H1 (cell line): ENCODE data around the gene NAA11. TPM values are rescaled to one million over a fixed set of nuclear protein-coding genes. Genes with fewer than 3 reads are reported as not detected.

Experiments
- CTCF ChIA-PET: fragments of 300-600 bp; sonication (Branson Sonifier 250); formaldehyde crosslinking; loops from one replicate; lab custom pipeline; 2021; ENCODE audit not compliant: partially characterized antibody; lab: Charles Lee
- POLR2A ChIA-PET: fragments of 300-600 bp; sonication (Branson Sonifier 250); formaldehyde crosslinking; loops from one replicate; lab custom pipeline; 2021; ENCODE audit warnings: inconsistent platforms; ENCODE audit not compliant: partially characterized antibody; lab: Charles Lee
- DNase-seq, 2 experiments: peaks; one replicate each; pipeline versions ENCODE4 v3.0.0 to v3.0.0-alpha.2; 2010 to 2022; ENCODE audit warnings: low spot score in 2 of 2, low read depth in 1 of 2, mixed read lengths in 1 of 2
- FAIRE-seq: peaks from 2 replicates; lab custom pipeline; 2011; peaks lifted over from hg19 to GRCh38; lab: Jason Lieb, UNC
- H2AFZ ChIP-seq: 2 replicates; pipeline ENCODE4 v1.8.1; 2012; ENCODE audit warnings: low read length, inconsistent platforms
- H2AK5ac ChIP-seq: 2 replicates; pipeline ENCODE4 v1.6.1; 2013; ENCODE audit warnings: low read depth, low read length
- H2BK120ac ChIP-seq: replicated peaks from 2 replicates; pipeline ENCODE3; 2013; ENCODE audit warnings: low read depth, low read length, inconsistent platforms
- H2BK12ac ChIP-seq: 2 replicates; pipeline ENCODE4 v1.6.1; 2013; ENCODE audit warnings: low read depth, low read length
- H2BK15ac ChIP-seq: 2 replicates; pipeline ENCODE4 v1.6.1; 2013; ENCODE audit warnings: low read length
- H2BK20ac ChIP-seq: 2 replicates; pipeline ENCODE4 v1.6.1; 2013; ENCODE audit warnings: low read length
- H2BK5ac ChIP-seq: 2 replicates; pipeline ENCODE4 v1.6.1; 2013; ENCODE audit warnings: low read depth, low read length
- H3K14ac ChIP-seq: 2 replicates; pipeline ENCODE4 v1.6.1; 2013; ENCODE audit warnings: inconsistent platforms; ENCODE audit not compliant: insufficient read length
- H3K18ac ChIP-seq: 2 replicates; pipeline ENCODE4 v1.6.1; 2013; ENCODE audit warnings: low read length; ENCODE audit errors: extremely low read depth
- H3K23ac ChIP-seq: 2 replicates; pipeline ENCODE4 v1.6.1; 2013; ENCODE audit warnings: inconsistent platforms; ENCODE audit not compliant: insufficient read length
- H3K23me2 ChIP-seq: 2 replicates; pipeline ENCODE4 v1.6.1; 2013; ENCODE audit warnings: low read depth, low read length
- H3K27ac ChIP-seq: 2 replicates; pipeline ENCODE4 v1.6.1; 2011; ENCODE audit warnings: low read depth, low read length, inconsistent platforms
- H3K27me3 ChIP-seq, 4 experiments: replicated peaks in 1 of 4; 1 replicate in 1 of 4; 2 replicates in 3 of 4; pipeline versions ENCODE4 v1.6.1 to v1.8.1; 2011 to 2013; ENCODE audit warnings: low read length in 3 of 4, mild to moderate bottlenecking in 3 of 4, inconsistent platforms in 2 of 4, mixed read lengths in 2 of 4, moderate library complexity in 1 of 4; ENCODE audit not compliant: control insufficient read depth in 3 of 4, insufficient read depth in 3 of 4; ENCODE audit errors: extremely low read depth in 1 of 4
- H3K36me3 ChIP-seq, 4 experiments: 2 replicates each; pipeline versions ENCODE4 v1.6.1 to v1.8.1; 2011 to 2013; ENCODE audit warnings: mild to moderate bottlenecking in 4 of 4, low read length in 3 of 4, moderate library complexity in 2 of 4, control low read depth in 1 of 4, inconsistent platforms in 1 of 4; ENCODE audit not compliant: insufficient read depth in 4 of 4, control insufficient read depth in 2 of 4
- H3K4ac ChIP-seq: replicated peaks from 2 replicates; pipeline ENCODE3; 2013; ENCODE audit warnings: low read length, low read depth, mixed read lengths, inconsistent platforms; ENCODE audit not compliant: insufficient read length
- H3K4me1 ChIP-seq, 4 experiments: replicated peaks in 1 of 4; 1 replicate in 1 of 4; 2 replicates in 3 of 4; pipeline versions ENCODE4 v1.6.1 to v1.8.1; 2011 to 2013; ENCODE audit warnings: low read length in 3 of 4, inconsistent platforms in 2 of 4, mixed read lengths in 1 of 4; ENCODE audit not compliant: insufficient read depth in 4 of 4, control insufficient read depth in 3 of 4
- H3K4me2 ChIP-seq, 2 experiments: 2 replicates each; pipeline versions ENCODE4 v1.6.1 to v1.8.1; 2011 to 2013; ENCODE audit warnings: low read depth in 2 of 2, low read length in 2 of 2, control low read depth in 1 of 2, inconsistent platforms in 1 of 2, mild to moderate bottlenecking in 1 of 2; ENCODE audit not compliant: insufficient read depth in 1 of 2
- H3K4me3 ChIP-seq, 4 experiments: fragments of 200-600, 300-600 bp in 1 of 4; sonication (generic), shearing (Covaris generic), sonication (Bioruptor Twin) in 1 of 4; 2 replicates each; pipeline versions ENCODE4 v1.5.1 to v1.8.1; 2011 to 2016; ENCODE audit warnings: low read length in 4 of 4, low read depth in 3 of 4, control low read depth in 2 of 4, inconsistent platforms in 2 of 4, mild to moderate bottlenecking in 2 of 4, mixed read lengths in 1 of 4, moderate library complexity in 1 of 4; ENCODE audit not compliant: insufficient read depth in 2 of 4; ENCODE audit errors: extremely low read depth in 1 of 4
- H3K56ac ChIP-seq: replicated peaks from 2 replicates; pipeline ENCODE3; 2013; ENCODE audit warnings: low read depth, mild to moderate bottlenecking, mixed read lengths, low read length, inconsistent platforms; ENCODE audit not compliant: insufficient read length
- H3K79me1 ChIP-seq: 2 replicates; pipeline ENCODE4 v1.6.1; 2013; ENCODE audit warnings: low read depth, low read length, control low read depth
- H3K79me2 ChIP-seq, 2 experiments: 2 replicates each; pipeline versions ENCODE4 v1.6.1 to v1.8.1; 2012 to 2013; ENCODE audit warnings: low read length in 2 of 2, mild to moderate bottlenecking in 2 of 2, inconsistent platforms in 1 of 2; ENCODE audit not compliant: insufficient read depth in 2 of 2, control insufficient read depth in 1 of 2
- H3K9ac ChIP-seq, 4 experiments: replicated peaks in 1 of 4; 1 replicate in 1 of 4; 2 replicates in 3 of 4; pipeline versions ENCODE4 v1.6.1 to v1.8.1; 2011 to 2013; ENCODE audit warnings: low read depth in 3 of 4, low read length in 3 of 4, control low read depth in 2 of 4, mild to moderate bottlenecking in 2 of 4, moderate library complexity in 2 of 4, inconsistent platforms in 1 of 4; ENCODE audit errors: extremely low read depth in 1 of 4
- H3K9me3 ChIP-seq, 2 experiments: 2 replicates each; pipeline versions ENCODE4 v1.6.1 to v1.8.1; 2012 to 2013; ENCODE audit warnings: mild to moderate bottlenecking in 2 of 2, moderate library complexity in 2 of 2, control low read depth in 1 of 2, inconsistent platforms in 1 of 2, low read depth in 1 of 2, low read length in 1 of 2, mixed read lengths in 1 of 2; ENCODE audit not compliant: insufficient read depth in 2 of 2
- H4K20me1 ChIP-seq, 2 experiments: replicated peaks in 1 of 2; 2 replicates each; pipeline versions ENCODE3 to v1.8.1; 2011 to 2013; ENCODE audit warnings: inconsistent platforms in 2 of 2, low read length in 2 of 2, mild to moderate bottlenecking in 1 of 2; ENCODE audit not compliant: insufficient read depth in 2 of 2, control insufficient read depth in 1 of 2
- H4K5ac ChIP-seq: 2 replicates; pipeline ENCODE4 v1.6.1; 2013; ENCODE audit warnings: low read length, low read depth, mixed read lengths, inconsistent platforms; ENCODE audit not compliant: insufficient read length
- H4K8ac ChIP-seq: 2 replicates; pipeline ENCODE4 v1.8.0; 2013; ENCODE audit warnings: mild to moderate bottlenecking, moderate library complexity, low read length, inconsistent platforms; ENCODE audit not compliant: insufficient read depth; ENCODE audit errors: extremely low read depth
- H4K91ac ChIP-seq: replicated peaks from 2 replicates; pipeline ENCODE3; 2013; ENCODE audit warnings: low read length, mixed read lengths, inconsistent platforms; ENCODE audit not compliant: insufficient read length
- BRCA1 ChIP-seq: IDR thresholded peaks from 2 replicates; pipeline ENCODE4 v1.6.1; 2012; ENCODE audit warnings: low read depth, low read length, improper control_type of control experiment
- CEBPB ChIP-seq: IDR thresholded peaks from 2 replicates; pipeline ENCODE4 v1.6.1; 2012; ENCODE audit warnings: low read depth, low read length
- CHD1 ChIP-seq: IDR thresholded peaks from 2 replicates; pipeline ENCODE4 v1.6.1; 2012; ENCODE audit warnings: low read depth, low read length, improper control_type of control experiment
- CHD2 ChIP-seq: IDR thresholded peaks from 2 replicates; pipeline ENCODE4 v1.6.1; 2012; ENCODE audit warnings: low read length, improper control_type of control experiment
- CTCF ChIP-seq, 3 experiments: IDR thresholded peaks; 1 replicate in 2 of 3; 2 replicates in 1 of 3; pipeline versions ENCODE4 v1.5.1 to v1.6.1; 2011; ENCODE audit warnings: low read length in 3 of 3, mild to moderate bottlenecking in 3 of 3, inconsistent platforms in 2 of 3, low read depth in 1 of 3, moderate library complexity in 1 of 3; ENCODE audit not compliant: insufficient read depth in 1 of 3; ENCODE audit errors: control extremely low read depth in 1 of 3
- GTF2F1 ChIP-seq: IDR thresholded peaks from 2 replicates; pipeline ENCODE4 v1.6.1; 2012; ENCODE audit warnings: low read depth, low read length, improper control_type of control experiment, borderline replicate concordance
- JUND ChIP-seq: IDR thresholded peaks from 2 replicates; pipeline ENCODE4 v1.6.1; 2011; ENCODE audit warnings: mild to moderate bottlenecking, improper control_type of control experiment, low read length
- RAD21 ChIP-seq, 2 experiments: IDR thresholded peaks in 1 of 2; conservative IDR thresholded peaks in 1 of 2; 2 replicates each; pipeline ENCODE4 v1.6.1; 2011; ENCODE audit warnings: low read depth in 2 of 2, low read length in 2 of 2, improper control_type of control experiment in 1 of 2, inconsistent platforms in 1 of 2, mild to moderate bottlenecking in 1 of 2, moderate library complexity in 1 of 2
- RXRA ChIP-seq: IDR thresholded peaks from 2 replicates; pipeline ENCODE4 v1.6.1; 2011; ENCODE audit warnings: low read depth, mild to moderate bottlenecking, low read length, moderate library complexity; ENCODE audit not compliant: insufficient read depth
- SIRT6 ChIP-seq: IDR thresholded peaks from one replicate; pipeline ENCODE4 v1.7.1; 2012; ENCODE audit warnings: low read length, inconsistent platforms
- SRF ChIP-seq: IDR thresholded peaks from 2 replicates; pipeline ENCODE4 v1.6.1; 2011; ENCODE audit warnings: mild to moderate bottlenecking, low read depth, low read length, moderate library complexity
- TAF1 ChIP-seq: IDR thresholded peaks from 2 replicates; pipeline ENCODE4 v1.6.1; 2011; ENCODE audit warnings: mild to moderate bottlenecking, low read depth, low read length
- TAF7 ChIP-seq: optimal IDR thresholded peaks from 2 replicates; pipeline ENCODE3; 2011; ENCODE audit warnings: low read depth, mild to moderate bottlenecking, inconsistent platforms, low read length, moderate library complexity, borderline replicate concordance
- YY1 ChIP-seq: IDR thresholded peaks from 2 replicates; pipeline ENCODE4 v1.6.1; 2011; ENCODE audit warnings: low read depth, mild to moderate bottlenecking, low read length
- polyA plus RNA-seq, 7 experiments: library from polyadenylated mRNA; depleted of rRNA in 3 of 7; stranded (reverse) in 5 of 7; unstranded in 2 of 7; fragments of >200 nt in 5 of 7; fragments of 200-250 nt in 2 of 7; gene quantifications; 1 replicate in 5 of 7; 2 replicates in 1 of 7; 4 replicates in 1 of 7; pipeline versions ENCODE4 v1.2.1 to v1.2.3, GENCODE V29; 2011 to 2013; ENCODE audit warnings: missing spikeins in 2 of 7, mixed read lengths in 2 of 7
- total RNA-seq: library from RNA; stranded (reverse); fragmentation: NEBNext Ultra II Directional; extraction: Animal tissue kit (Norgen Biotek cat#: 25700); gene quantifications from 2 replicates; pipeline ENCODE4 v1.2.1, GENCODE V29; 2021

The NAA11 gene
- total and polyA plus RNA-seq, 2 of the 8 experiments (the other 6 are each of a cell fraction or from before 2014, with no cell fraction given): not detected

- Histone ChIP-seq H3K27ac (no peak overlapping the region), H4K91ac (no peak overlapping the region), H3K27me3 (no peaks in the 10 kb centered on the region), H3K79me2 (no peaks in the 10 kb centered on the region), H2BK5ac (no peak overlapping the region), H3K23me2 (no peaks in the 10 kb centered on the region), H2AFZ (no peak overlapping the region), H3K4me3 (no peak overlapping the region), H3K4me1 (no peaks in the 10 kb centered on the region), H2BK120ac (no peak overlapping the region), H3K56ac (no peak overlapping the region), H2BK15ac (no peak overlapping the region), H2AK5ac (no peak overlapping the region), H3K18ac (no peak overlapping the region), H2BK20ac (no peak overlapping the region), H2BK12ac (no peak overlapping the region), H3K9me3 (no peaks in the 10 kb centered on the region), H3K4ac (no peak overlapping the region), H3K36me3 (no peaks in the 10 kb centered on the region), H4K5ac (no peak overlapping the region), H3K14ac (no peak overlapping the region), H3K79me1 (no peaks in the 10 kb centered on the region), H3K23ac (no peak overlapping the region), H3K4me2 (no peak overlapping the region), H4K8ac (no peak overlapping the region), H4K20me1 (no peaks in the 10 kb centered on the region), H3K9ac (no peak overlapping the region)
- ChIA-PET CTCF (interaction anchor here (0.5 to 0.9 kb wide), 4 partner anchors 9 to 351 kb away, joined by 3 read pairs; no protein-coding TSS in a partner anchor), POLR2A (no interaction called here)
- DNase-seq (no peak), FAIRE-seq (no peak)
- TF ChIP-seq RXRA: no peak
- TF ChIP-seq SRF: no peak
- no peak for TF ChIP-seq RAD21 (IDR thresholded peaks at IDR 0.05 in 1 of 2, conservative IDR thresholded peaks at IDR 0.05 in 1 of 2; ENCODE audit: low read depth in 2 of 2, low read length in 2 of 2)
- no peak for TF ChIP-seq CEBPB
- no peak for TF ChIP-seq CHD2
- TF ChIP-seq BRCA1: no peak
- no peak for TF ChIP-seq GTF2F1
- TF ChIP-seq CTCF (IDR thresholded peaks at IDR 0.05; ENCODE audit: control extremely low read depth in 1 of 3, insufficient read depth in 1 of 3, low read depth in 1 of 3, low read length in 3 of 3): no peak
- TF ChIP-seq SIRT6: no peak
- TF ChIP-seq TAF1: no peak
- no peak for TF ChIP-seq CHD1
- no peak for TF ChIP-seq TAF7
- TF ChIP-seq YY1: no peak
- TF ChIP-seq JUND: no peak
Measured at GRCh38 chr4:79287718-79288117, 38.1 kb downstream of the NAA11 start.
